ENCODE results near the gene DTNBP1. TPM values are rescaled to one million over a fixed set of nuclear protein-coding genes. Genes with fewer than 3 reads are reported as not detected.

The DTNBP1 gene
- total and polyA plus RNA-seq, 2 of the 4 experiments (the other 2 are of a cell fraction) = 4.8 to 18.7 TPM

- H2BK20ac ChIP-seq (ENCODE audit: low read depth, low read length) = peak overlapping the region; percentile 86; the same call in 1 of the 2 replicates
- H3K4me1 ChIP-seq (ENCODE audit: control insufficient read depth, insufficient read depth, low read length) = peaks cover 33% of the 10 kb centered on the region
- no TSS peak for BruUV-seq (replicated peaks)
- peak overlapping the region; percentile 87 for H3K4ac ChIP-seq (ENCODE audit: low read depth, low read length)
- peak overlapping the region; percentile 97 for H3K18ac ChIP-seq (ENCODE audit: low read depth, low read length)
- intact Hi-C loops (cut with micrococcal nuclease) (loop anchor here (10.0 kb wide), 1 partner anchor 412 kb away; no protein-coding TSS in a partner anchor), in situ Hi-C loops (cut with MboI; ENCODE audit: low sequenced_read_pairs) (no loop called here), dilution Hi-C loops (cut with HindIII; ENCODE audit: low sequenced_read_pairs, unreplicated experiment) (no loop called here)
- peak; percentile 82 for ATAC-seq (ENCODE audit: low read depth)
- H3K14ac ChIP-seq (replicated peaks; ENCODE audit: low read depth, low read length) = peak overlapping the region; percentile 69
- peak overlapping the region; percentile 37 for H2AFZ ChIP-seq (replicated peaks; ENCODE audit: low read length, poor library complexity)
- H3K9me1 ChIP-seq (ENCODE audit: insufficient read depth, low read length) = peaks cover 32% of the 10 kb centered on the region
- H3K23ac ChIP-seq (ENCODE audit: low read depth, low read length) = peak overlapping the region; percentile 58; the same call in 1 of the 2 replicates
- peak overlapping the region in 1 of 2 experiments; percentile 64; a peak in 2 of 4 replicates for H4K8ac ChIP-seq (ENCODE audit: low read depth in 2 of 2, low read length in 2 of 2)
- no CpG with 5 or more reads among the region's 7 CpGs for WGBS, 2 experiments (ENCODE audit: extremely low coverage in 2 of 2, insufficient read length in 1 of 2)
- DNase-seq = peak; percentile 88
- H2BK5ac ChIP-seq (ENCODE audit: low read depth, low read length, poor library complexity, severe bottlenecking) = peak overlapping the region; percentile 85
- H3K36me3 ChIP-seq (ENCODE audit: control insufficient read depth, insufficient read depth, low read length) = peaks cover 10% of the 10 kb centered on the region
- peak overlapping the region; percentile 7; the same call in 1 of the 2 replicates for H3K56ac ChIP-seq (ENCODE audit: extremely low read depth, insufficient read depth, low read length)
- H3K9ac ChIP-seq (ENCODE audit: low read depth, low read length) = peak overlapping the region; percentile 7; the same call in 1 of the 2 replicates
- H3K27me3 ChIP-seq (ENCODE audit: control insufficient read depth, insufficient read depth, low read length) = no peaks in the 10 kb centered on the region
- peaks cover 26% of the 10 kb centered on the region for H4K20me1 ChIP-seq (ENCODE audit: insufficient read depth, low read length)
- no peak for TF ChIP-seq RFX5 (IDR thresholded peaks at IDR 0.05; ENCODE audit: low read depth, low read length)
- TF ChIP-seq CEBPB (IDR thresholded peaks at IDR 0.05; ENCODE audit: low read depth, low read length) = peak; percentile 45
- TF ChIP-seq SMC3 (IDR thresholded peaks at IDR 0.05; ENCODE audit: low read depth, low read length) = no peak
- H3K4me2 ChIP-seq (ENCODE audit: low read depth, low read length) = peak overlapping the region; percentile 80
- ChIA-PET CTCF (interaction anchor here (0.7 kb wide), 2 partner anchors 894 to 1610 kb away, joined by 4 to 6 read pairs; no protein-coding TSS in a partner anchor), POLR2A (ENCODE audit: unreplicated experiment) (no interaction called here)
- H3K79me1 ChIP-seq (ENCODE audit: low read depth in 1 of 2, low read length in 2 of 2) = peaks cover 30 to 80% of the 10 kb centered on the region in 2 experiments
- peak overlapping the region; percentile 93 for H4K5ac ChIP-seq (ENCODE audit: low read depth, low read length)
- H2AK9ac ChIP-seq (replicated peaks; ENCODE audit: low read depth, low read length, poor library complexity) = peak overlapping the region; percentile 26
- peak overlapping the region; percentile 95 for H3K27ac ChIP-seq (ENCODE audit: insufficient read depth, low read length)
- no peak overlapping the region for H3K4me3 ChIP-seq (ENCODE audit: insufficient read depth, low read depth, low read length)
- peak overlapping the region; percentile 89 for H2AK5ac ChIP-seq (ENCODE audit: low read depth, low read length)
- no peaks in the 10 kb centered on the region for H3K9me3 ChIP-seq (ENCODE audit: control insufficient read depth, insufficient read depth, low read length)
- H2BK15ac ChIP-seq (ENCODE audit: low read depth, low read length) = no peak overlapping the region; the same call in 2 of the 3 replicates
- H4K91ac ChIP-seq (ENCODE audit: insufficient read depth, low read depth, low read length) = peak overlapping the region; percentile 71
- H2BK120ac ChIP-seq (ENCODE audit: low read depth, low read length) = peak overlapping the region; percentile 73; the same call in 1 of the 2 replicates
These were observed 186.0 kb downstream of the DTNBP1 start for GRCh38 chr6:15476631-15477380.
